T47D (cell line): ENCODE measurements around the gene DNAJC4.

Source experiments
- DNase-seq, 2 experiments: peaks; one replicate each; pipeline versions ENCODE4 v3.0.0 to v3.0.0-alpha.2; 2011 to 2012; ENCODE audit warnings: low read depth in 1 of 2, low spot score in 1 of 2
- JUND ChIP-seq: IDR thresholded peaks from 2 replicates; pipeline ENCODE4 v1.6.1; 2012; ENCODE audit warnings: low read depth
- in situ Hi-C: cut with HindIII; loops from 2 replicates; pipeline ENCODE4 v1.10.0; 2016; ENCODE audit warnings: low sequenced_read_pairs, low pct_unique_long_range_greater_than_20kb

Gene DNAJC4

DNA sequence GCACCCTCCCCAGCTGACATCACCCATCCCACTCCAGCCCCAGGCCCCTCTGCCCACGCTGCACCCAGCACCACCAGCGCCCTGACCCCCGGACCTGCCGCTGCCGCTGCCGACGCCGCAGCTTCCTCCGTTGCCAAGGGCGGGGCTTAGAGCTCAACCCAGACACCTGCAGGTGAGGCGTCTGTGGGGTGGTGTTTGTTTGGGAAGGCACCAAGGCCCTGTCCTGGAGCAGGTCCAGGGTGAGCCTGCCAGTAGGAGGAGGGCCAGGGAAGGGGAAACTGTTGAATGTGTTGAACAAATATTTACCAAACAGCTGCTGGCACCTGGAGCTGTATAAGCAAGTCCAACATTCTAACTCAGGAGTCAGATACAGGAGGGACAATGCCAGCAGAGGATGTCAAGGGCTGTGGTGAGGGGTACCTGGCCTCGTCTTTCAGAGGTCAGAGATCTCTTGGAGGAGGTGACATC is 7.2 kb downstream of the DNAJC4 start:
- DNase-seq: peak; percentile 81 to 99
- TF ChIP-seq JUND: no peak
- in situ Hi-C loops: no loop called here

DNA sequence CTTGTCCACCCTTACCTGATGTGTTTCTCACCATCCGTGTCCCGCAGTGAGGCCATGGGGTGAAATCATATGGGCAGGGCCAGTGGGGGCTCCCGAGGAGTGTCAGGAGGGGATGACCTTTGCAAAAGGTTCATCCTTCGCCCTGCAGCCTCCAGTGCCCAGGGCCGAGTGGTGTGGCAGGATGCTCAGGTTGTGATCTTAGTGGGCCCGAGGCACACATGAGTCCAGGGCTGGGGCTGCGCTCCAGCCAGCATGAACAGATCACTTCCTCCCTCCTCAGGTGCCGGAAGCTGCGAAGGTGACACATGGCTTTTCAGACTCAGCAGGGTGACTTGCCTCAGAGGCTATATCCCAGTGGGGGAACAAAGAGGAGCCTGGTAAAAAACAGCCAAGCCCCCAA is 7.7 kb downstream of the DNAJC4 start:
- DNase-seq: no peak
- in situ Hi-C loops: no loop called here
- TF ChIP-seq JUND: no peak

DNA sequence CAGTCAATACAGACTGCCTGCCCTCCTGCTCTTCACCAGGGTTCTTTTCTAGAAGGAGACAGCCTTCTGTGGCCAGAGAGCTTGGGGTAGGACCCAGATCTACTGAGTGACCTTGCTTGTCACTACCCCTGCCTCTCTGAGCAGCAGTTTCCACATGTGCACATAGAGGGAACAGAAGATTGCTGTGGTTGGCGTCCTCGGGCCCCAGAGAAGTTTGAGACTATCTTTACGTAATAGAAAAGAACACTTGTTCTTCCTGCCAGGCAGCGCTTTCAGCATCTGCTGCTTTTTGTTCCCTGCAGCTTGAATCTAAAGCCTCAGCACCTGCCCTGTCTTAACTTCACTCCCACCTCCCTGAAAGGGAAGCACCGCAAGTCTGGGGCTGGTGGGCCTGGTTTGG is 8.7 kb downstream of the DNAJC4 start:
- TF ChIP-seq JUND: no peak
- no peak for DNase-seq
- in situ Hi-C loops: no loop called here

DNA sequence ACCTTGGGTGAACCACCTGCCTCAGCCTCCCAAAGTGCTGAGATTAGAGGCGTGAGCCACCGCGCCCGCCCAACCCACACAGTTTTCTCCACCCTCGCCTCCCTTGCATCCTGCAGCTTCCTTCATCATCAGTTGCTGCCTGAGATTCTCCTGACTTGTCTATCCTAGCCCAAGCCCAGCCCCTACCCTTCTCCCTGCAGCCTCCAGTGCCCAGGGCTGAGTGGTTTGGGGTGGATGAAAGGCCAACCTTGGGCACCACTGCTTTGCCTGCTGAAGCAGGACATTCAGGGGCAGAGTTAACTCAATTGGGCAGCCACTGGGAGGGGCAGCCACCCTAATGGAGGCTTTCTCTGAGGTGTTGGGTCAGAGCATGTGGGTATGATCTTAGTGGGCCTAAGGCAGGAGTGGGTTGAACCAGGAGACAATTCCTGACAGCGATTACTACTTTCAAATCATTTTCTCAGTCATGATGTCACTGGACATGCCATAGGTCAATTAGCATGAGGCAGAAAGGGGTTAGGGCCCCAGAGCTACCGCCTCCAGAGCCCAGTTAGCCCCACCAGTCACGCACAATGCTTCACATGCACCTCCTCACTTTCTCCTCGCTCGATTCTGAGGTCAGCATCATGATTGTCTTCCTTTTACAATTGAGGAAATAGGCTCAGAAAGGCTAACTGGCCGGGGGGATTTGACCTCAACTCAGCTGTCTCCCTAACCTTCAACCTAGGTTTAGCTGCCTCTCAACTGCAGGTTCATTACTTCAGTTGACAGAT is 9.5 kb downstream of the DNAJC4 start:
- TF ChIP-seq JUND: no peak
- no peak for DNase-seq
- in situ Hi-C loops: no loop called here

DNA sequence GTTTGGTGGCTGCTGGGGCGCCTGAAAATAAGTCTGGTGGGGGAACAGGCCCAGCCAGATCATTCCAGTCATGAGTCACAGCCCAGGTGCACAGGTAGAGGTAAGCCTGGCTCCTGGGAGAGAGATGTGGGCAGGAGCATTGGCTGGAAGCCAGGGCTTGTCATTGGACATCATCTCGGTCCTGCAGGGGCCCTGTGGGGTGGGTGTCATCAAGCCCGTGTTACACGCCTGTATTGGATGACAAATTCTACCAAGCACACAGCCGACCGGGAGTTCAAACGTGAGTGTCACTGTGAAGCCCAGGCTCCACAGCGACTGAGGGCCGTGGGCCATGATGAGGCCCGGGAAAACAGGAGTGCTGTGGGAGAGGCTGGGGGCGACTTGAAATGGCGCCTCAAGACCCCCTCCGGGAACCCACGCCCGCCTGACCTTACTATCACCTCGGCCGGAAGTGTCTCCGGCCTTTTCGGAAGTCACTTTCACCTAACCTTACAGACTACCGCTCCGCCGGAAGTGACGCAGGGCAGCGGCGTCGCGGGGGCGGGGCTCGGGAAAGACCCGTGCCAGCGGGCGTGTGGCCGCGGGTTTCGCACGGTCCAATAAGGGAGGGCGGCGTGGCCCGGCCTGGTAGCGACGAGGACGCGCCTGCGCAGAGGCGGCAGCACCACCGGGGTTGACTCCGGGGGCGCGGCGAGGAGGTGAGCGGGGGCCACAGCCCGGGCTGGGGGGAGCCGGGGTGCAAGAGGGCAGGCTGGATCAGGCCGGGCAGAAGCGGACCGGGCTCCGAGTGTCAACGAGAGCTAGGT is 10.3 kb downstream of the DNAJC4 start, which contains the start of gene FKBP2:
TSS of gene FKBP2 (plus strand) at position 661 of the 806 bp plus-strand sequence. CDS start 1,293 bp downstream, outside the sequence.
- peak; percentile 93 to 99 for DNase-seq
- in situ Hi-C loops: no loop called here
- no peak for TF ChIP-seq JUND

DNA sequence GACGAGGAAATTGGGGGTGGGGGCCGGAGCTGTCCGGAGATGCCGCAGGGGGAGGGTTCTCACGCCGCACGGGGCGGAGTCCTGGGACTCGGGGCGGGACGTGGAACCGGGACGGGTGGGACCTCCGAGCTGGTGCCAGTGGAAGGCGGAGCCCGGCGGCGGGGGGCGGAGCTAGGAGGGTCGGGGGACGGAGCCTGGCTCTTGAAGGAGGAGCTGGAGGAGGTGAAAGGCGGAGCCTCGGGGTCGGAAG is 10.8 kb downstream of the DNAJC4 start:
- no peak for TF ChIP-seq JUND
- peak in 1 of 2 experiments; percentile 90 for DNase-seq
- in situ Hi-C loops: no loop called here

DNA sequence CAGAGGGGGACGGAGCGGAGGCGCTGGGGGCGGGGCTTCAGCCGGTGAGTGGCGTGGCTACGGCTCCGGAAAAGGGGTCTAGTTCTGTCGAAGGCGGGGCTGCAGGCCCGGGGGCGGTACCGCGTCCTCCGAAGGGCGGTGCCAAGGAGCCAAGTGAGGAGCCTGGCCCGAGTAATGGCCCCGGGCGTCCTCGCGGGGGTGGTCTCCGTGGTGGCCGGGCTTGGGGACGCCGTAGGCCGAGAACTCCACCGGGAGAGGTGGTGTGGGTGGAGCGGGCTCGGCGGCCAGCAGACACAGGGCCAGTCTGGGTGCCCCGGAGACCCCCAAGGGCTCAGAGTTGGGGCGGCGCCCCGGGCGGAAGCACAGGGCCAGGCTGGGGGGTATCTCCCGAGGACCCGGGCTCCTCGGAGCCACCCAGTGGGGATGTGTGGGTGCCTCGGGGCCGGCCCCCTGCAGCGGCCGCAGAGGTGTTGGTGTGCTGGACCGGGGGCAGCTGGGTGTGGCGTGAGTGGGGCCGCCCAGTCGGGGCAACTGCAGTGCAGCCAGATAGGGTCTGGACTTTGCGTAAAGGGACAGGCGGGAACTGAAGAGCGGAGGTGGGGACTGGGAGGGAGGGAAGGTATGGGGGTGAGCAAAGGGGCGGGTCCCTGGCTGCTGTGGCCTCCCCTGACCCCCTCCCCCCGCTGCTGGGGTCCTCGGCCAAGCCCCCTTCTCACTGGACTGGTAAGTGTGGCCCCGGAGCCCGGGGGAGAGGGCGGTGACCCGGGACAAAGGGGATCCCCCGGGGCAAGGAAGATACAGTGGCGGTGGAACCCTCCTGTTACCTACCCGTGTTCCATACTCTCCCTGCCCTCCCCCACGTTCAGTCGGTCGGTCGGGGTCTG is 11.4 kb downstream of the DNAJC4 start:
- in situ Hi-C loops: no loop called here
- no peak for TF ChIP-seq JUND
- DNase-seq: peak in 1 of 2 experiments; percentile 100

DNA sequence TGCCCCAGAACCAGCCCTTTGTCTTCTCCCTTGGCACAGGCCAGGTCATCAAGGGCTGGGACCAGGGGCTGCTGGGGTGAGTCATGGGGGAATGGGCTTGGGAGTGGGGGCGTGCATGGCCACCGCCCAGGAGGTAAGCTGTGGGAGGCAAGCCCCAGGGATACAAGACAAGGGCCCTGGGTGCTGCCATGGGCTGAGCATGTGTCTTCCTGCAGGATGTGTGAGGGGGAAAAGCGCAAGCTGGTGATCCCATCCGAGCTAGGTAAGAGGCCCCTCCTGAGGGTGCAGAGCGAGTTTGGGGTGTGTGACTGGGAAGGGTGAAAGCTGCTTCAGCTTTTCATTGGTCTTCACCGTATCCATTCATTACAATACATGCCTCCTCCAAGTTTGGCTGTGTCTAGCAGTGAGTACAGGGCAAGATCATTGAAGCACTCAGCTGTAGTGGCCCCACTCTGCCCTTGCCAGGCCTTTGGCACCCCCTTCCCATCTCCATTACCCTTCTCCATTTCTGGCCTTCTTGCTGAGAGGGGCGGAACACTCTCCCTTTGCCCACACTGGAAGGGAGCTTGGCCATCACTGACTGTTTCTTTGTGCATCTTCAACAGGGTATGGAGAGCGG is 13.0 kb downstream of the DNAJC4 start:
- no peak for TF ChIP-seq JUND
- DNase-seq: no peak
- in situ Hi-C loops: no loop called here

DNA sequence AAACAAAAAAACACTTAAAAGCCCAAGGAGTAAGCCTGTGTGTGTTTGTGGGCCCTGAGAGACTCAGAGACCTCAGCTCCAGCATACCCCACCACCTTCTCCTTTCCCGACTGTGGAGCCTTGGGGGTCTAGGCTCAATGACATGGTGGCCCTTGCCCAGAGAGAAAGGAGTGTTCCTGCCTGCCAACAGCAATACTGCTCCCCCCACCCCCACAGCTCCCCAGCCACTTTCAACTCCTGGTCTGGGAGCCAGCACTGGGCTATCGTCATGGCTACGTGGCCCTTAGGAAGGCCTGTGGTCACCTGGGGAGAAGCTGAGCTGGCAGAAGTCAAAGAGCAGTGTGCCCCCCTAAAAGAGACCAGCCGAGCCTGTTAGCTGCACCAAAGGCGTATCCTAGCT is 13.8 kb downstream of the DNAJC4 start:
- in situ Hi-C loops: no loop called here
- no peak for TF ChIP-seq JUND
- no peak for DNase-seq

DNA sequence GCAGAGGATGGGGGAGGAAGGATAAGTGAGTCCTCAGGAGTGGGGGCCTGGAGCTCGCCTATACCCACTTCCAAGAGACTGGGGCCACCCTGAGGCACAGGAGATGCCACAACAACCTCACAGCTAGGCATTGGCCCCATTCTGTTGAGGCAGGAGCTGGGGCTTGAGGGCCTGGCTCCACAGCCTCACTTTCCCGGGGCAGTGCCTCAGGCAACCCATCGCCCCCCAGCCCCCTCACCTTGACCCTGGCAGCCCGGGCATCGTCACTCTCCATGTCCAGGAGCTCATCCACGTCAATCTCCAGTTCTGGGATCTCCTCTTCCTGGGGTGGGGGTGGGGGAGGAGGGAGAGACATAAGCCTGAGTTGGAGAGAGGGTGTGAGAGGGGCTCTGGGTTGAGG is 14.6 kb downstream of the DNAJC4 start:
- no peak for DNase-seq
- in situ Hi-C loops: no loop called here
- no peak for TF ChIP-seq JUND

DNA sequence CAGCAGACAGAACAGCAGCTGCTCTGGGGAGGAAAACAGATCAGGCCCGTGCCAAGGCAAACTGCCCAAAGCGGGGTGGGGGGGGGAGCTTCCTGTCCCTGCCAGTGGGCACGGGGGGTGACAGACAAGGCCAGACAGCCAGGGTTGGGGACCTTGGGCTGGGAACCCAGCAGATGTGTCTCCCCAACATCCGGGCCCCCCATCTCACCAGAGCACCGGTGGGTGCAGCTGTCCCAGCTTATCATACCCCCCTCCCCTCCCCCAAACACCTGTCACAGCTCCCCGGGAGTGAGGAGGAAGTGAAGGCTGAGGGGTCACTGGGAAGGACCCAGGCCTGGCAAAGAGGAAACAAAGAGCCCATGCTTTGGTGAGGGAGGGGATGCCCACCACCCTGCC is 15.1 kb downstream of the DNAJC4 start:
- peak in 1 of 2 experiments; percentile 51 for DNase-seq
- TF ChIP-seq JUND: no peak
- in situ Hi-C loops: no loop called here
